ENCODE measurements around the gene UNK.

Gene UNK

DNA sequence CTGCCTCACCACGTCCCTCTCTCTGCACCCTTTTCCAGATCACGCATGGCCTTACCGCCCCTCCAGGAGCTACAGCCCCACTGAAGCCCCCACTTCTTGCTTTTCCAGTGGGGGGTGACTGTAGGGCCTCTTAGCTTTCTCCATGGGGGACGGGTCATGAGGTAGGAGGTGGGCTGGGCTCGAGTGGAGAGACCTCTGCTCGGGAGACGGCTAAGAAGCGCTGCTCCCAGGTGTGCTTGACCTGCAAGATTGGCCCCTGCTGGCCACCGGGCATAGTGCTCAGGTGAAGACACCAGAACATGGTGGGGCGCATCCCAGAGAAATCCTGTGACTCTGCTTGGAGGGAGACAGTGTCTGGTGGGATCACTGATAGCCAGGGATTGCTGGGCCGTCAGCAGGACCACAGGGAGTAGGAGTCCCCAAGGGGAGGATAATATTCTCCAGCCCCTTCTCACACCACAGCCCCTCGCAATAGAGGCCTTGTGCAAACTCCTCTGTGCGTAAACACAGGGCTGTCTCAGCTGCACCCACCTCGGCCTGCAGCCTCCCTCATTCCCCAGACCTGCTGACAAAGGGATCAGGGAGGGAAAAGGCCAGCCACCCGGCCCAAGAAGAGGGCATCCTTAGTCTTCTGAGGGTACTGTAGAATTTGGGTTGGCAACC lies 10.7 kb upstream of the UNK start:
- no peak for DNase-seq

GRCh38 chr17:75774471-75774990 lies 10.1 kb upstream of the UNK start:
- no peak for DNase-seq

DNA sequence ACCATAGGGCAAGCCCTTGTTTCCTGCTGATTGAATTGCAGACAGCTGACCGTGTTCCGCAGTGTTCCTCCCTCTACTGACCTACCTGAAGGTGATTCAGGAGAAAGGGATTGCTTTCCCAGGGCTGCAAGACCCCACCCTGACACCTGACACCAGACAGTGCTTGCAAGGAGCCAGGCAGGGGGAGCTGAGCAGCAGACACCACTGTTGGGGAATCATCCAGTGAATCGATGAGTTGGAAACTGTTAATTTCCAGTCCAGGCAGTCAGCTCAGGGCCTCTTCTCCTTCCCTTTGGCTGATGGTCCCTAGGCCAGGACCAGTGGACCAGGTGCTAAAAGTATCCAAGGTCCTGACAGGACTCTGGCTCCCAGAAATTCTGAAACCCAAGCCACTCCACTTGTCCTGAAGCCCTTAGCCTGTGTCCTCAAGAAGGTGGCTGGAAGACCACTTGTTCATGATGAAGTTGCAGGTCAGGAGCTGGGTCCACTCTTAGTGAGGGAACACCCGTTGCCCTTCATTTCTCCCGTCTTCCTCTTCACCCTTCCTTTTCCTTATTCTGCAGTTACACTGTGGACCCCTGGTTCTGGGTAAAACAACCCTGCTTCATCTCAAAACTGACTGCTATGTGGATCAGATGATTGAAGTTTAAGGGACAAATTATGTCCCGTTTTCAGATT lies 9.5 kb upstream of the UNK start:
- peak; percentile 66 for DNase-seq

DNA sequence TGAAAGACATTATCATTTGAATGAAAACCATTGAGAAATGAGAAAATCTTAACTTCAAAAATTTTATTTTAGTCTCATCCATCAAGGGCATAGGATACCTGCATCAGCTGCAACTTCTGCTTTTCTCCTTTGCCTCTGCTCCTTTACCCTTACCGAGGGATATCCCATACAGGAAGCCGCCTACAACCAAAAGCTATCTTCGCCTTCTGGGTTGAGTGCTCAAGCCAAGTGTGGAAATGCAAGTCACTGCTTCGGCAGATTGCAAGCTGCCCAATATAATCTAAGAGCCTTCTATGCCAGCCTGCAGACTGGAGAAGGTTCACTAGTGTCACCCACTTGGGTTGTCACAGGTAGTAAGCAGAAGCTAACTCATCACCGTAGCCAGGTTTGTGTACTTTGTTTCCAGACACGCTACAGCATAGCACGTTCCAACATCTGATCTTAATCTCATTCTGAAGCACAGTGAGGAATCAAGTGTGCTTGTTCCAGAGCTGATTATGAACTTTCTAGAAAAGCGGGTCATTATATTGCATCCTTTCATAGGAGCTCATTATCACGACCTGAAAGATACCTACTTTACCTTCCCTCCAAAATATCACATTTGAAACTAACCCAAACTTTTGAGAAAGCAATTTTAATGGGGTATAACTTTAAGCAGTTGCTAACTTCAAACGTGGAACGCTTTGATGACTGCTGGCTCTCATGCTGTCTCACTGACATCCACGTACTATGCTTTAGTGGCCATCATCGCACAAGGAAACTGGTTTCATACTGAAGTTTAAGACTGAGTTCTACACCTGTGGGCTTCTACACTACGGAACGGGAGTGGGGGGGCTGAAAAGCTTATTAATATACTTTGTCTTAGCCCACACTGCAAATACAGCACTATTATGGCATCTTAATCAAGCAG lies 8.0 kb upstream of the UNK start:
- peak; percentile 94 for DNase-seq

- peak; percentile 60 for DNase-seq
Measured at GRCh38 chr17:75777296-75777922, 7.2 kb upstream of the UNK start.

- DNase-seq: peak; percentile 34
Measured at GRCh38 chr17:75778066-75778860, 6.3 kb upstream of the UNK start.

DNA sequence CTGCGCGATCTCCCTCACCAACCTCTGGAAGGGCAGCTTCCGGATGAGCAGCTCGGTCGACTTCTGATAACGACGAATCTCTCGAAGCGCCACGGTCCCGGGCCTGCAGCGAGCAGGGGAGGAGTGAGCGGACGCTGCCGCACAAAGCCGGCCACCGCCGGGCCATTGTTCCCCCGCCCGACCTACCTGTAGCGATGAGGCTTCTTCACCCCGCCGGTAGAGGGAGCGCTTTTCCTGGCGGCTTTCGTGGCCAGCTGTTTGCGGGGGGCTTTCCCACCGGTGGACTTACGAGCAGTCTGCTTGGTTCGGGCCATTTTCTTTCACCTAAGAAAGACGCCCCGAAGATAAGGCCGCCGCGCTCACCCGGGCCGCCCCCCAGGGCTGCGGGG lies 5.8 kb upstream of the UNK start:
- DNase-seq: peak; percentile 79

- peak; percentile 99 for DNase-seq
Measured at GRCh38 chr17:75779250-75779986, 5.2 kb upstream of the UNK start.

DNA sequence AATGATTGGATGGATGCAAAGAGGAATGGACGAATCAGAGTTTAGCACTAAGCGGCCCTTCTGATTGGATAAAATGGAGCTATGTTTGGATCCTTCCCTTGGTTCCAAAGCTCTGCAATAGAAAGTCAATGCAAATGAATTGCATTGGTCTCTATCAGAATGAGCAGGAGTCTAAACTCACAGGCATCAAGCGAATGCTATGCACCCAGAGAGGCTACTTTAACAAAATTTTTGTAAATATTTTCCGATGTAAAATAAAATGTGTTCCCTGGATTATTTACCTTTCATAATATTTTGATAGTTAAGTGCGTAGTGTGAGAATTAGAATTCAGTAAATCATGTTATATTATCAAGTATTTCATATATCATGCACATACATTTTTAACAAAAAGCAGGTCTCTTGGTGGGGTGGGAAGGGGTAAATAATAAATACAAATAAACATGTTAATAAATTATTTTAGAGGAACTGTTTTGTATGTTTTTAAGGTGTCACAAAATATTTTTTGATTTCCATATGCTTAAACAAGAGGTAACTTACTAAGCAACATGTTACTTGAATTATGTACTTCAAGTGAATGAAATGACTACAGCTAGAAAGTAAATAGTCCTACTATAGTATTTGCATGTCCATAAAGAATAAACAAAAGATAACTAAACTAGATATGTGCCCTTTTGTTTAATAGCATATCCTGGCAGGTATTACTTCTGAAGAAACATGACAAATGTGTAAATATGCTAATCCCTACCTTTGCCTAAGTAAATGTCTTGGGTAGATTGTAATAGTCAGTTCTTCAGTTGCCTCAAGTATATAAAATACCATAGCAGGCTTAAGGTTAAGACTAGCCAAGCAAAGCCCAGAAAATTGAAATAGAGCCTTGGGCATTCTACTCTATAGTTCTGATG lies 4.4 kb upstream of the UNK start:
- peak; percentile 50 for DNase-seq

DNA sequence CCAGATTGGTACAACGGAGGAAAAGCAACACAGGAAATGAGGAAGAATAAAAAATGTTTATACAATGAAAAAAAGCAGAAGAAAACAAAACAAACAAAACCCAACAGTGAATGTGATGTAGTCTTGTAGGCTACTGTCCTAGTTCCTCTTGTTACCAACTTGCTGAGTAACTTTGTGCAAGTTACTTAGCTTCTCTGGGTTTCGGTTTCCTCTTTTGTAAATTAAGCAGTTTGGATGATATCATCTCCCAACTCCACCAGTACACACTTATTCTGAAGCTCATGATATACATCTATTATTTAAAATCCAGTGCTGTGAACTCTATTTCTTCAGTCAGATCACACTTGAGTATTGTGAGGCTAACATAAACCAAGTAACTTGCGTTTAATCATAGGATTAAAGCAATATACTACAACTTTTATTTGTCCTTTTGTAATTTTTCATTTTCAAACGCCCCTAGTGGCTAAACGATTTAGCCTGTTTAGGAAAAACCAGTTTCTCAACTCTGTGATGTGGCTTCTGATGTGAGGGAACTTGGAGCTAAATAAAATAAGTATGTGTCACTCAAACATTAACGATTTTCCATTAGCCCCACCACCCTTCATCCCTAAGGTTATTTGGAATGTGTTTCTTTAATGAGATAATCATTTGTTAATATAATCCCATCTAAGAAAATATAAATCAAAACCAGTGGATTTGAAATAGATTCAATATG lies 1.4 kb upstream of the UNK start:
- peak; percentile 94 for DNase-seq

DNA sequence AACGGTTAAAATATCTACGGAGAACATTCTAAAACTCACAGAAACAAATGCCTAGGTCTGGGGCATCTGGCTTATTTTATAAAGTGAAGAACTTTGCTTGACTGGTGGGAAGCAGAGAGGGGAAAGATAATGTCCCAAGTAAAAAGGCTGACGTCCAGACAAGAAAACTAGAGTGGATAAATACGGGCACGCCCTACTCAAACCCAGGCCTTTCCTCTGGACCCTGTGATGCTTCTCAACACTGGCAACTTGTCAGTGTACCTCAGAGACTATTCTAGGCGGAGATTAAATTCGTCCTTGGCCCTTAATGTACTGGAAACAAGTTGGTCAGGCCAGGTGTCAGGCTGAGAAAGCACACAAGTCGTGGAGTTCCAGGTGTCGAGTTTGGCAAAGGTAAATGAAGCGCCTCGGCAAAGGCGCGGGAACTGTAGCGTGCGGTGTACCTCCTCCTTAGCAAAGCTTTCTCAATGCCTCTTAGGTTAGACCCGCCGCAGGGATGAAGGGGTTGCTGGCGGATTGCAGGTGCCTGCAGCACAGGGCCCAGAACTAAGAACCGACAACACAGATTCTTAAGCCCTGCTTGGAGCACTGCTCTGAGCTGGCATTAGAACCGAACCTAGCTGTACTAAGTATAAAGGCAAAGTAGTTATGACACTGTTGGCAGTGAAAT lies 668 bp upstream of the UNK start:
- DNase-seq: peak; percentile 69

GRCh38 chr17:75785016-75785890 lies 647 bp downstream of the UNK start:
- peak; percentile 97 for DNase-seq

DNA sequence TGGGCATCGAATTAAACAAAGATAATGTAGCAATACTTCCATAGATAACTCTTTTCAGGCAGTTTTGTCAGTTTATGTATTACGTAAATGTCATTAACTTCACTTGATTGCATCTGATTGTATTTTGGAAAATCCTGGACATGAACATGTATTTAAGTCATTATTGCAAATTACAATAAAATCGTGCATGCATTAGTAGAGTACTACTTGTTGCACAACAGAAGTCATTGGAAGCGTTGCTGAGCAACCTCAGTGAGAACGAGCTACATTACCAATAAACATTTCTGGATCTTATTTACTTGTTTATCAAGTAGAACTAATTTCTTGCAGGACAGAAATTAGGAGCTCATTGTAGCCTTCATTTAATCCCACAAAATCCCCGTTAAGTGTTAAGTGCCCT lies 6.6 kb downstream of the UNK start:
- no peak for DNase-seq

DNA sequence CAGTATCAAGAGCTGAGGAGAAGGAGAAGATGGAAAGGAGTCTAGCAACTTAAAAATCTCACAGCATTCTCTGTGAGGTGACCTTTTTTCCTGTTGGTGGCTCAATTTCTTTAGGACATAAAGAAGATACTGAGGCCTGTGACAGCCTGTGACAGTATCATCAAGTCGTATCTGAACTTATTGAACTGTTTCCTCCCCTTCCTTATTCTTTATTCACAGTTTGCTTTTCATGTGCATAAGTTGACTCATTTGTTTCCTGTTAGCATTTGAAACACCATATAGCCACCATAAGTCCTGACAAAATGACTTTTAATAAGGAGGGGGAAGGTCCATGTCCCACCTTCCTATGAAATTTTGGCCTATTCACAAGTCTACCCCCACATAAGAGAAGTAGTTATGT lies 8.9 kb downstream of the UNK start:
- DNase-seq: no peak

- peak; percentile 8 for DNase-seq
Measured at GRCh38 chr17:75795820-75796607, 11.4 kb downstream of the UNK start.

GRCh38 chr17:75799402-75799801 lies 14.8 kb downstream of the UNK start:
- no peak for DNase-seq

- no peak for DNase-seq
Measured at GRCh38 chr17:75803883-75804282, 19.3 kb downstream of the UNK start.
